GM19397 (cell line): Measurements from ENCODE around the gene TAS1R1.
A peak's percentile ranks its signal among the peaks of the same experiment; 100 is the strongest.
"Not testable (repeated sequence)": the region's sequence is repeated elsewhere in the genome, so short reads cannot be mapped to it uniquely, and the experiment has no call there.

ENCODE experiments used
- ATAC-seq: cut with Tn5 transposase; IDR thresholded peaks from one replicate; pipeline ENCODE4 v1.9.1; 2021; ENCODE audit warnings: mild to moderate bottlenecking, moderate library complexity; ENCODE audit not compliant: unreplicated experiment

The TAS1R1 gene

GRCh38 chr1:6588128-6588892 lies 33.2 kb downstream of the TAS1R1 start:
- ATAC-seq: no peak

GRCh38 chr1:6588893-6589520 lies 33.9 kb downstream of the TAS1R1 start:
- ATAC-seq: no peak

- ATAC-seq: no peak
Observed at GRCh38 chr1:6590046-6590445, 34.9 kb downstream of the TAS1R1 start.

GRCh38 chr1:6591222-6591621 lies 36.1 kb downstream of the TAS1R1 start:
- ATAC-seq: no peak

- no peak for ATAC-seq
Observed at GRCh38 chr1:6591644-6592043, 36.5 kb downstream of the TAS1R1 start.

GRCh38 chr1:6592441-6592840 lies 37.3 kb downstream of the TAS1R1 start:
- no peak for ATAC-seq

- no peak for ATAC-seq
Observed at GRCh38 chr1:6592865-6593593, 37.9 kb downstream of the TAS1R1 start.

GRCh38 chr1:6593810-6594209 lies 38.7 kb downstream of the TAS1R1 start:
- no peak for ATAC-seq

GRCh38 chr1:6594977-6595740 lies 40.1 kb downstream of the TAS1R1 start:
- ATAC-seq: no peak

GRCh38 chr1:6596351-6596750 lies 41.2 kb downstream of the TAS1R1 start:
- ATAC-seq: no peak

GRCh38 chr1:6596886-6597776 lies 42.0 kb downstream of the TAS1R1 start:
- ATAC-seq: no peak

- ATAC-seq: no peak
Observed at GRCh38 chr1:6597777-6598131, 42.6 kb downstream of the TAS1R1 start.

- no peak for ATAC-seq
Observed at GRCh38 chr1:6599141-6599975, 44.3 kb downstream of the TAS1R1 start.

- ATAC-seq: not testable (repeated sequence)
Observed at GRCh38 chr1:6599991-6600390, 44.9 kb downstream of the TAS1R1 start.

- ATAC-seq: no peak
Observed at GRCh38 chr1:6600410-6601048, 45.4 kb downstream of the TAS1R1 start.

- ATAC-seq: no peak
Observed at GRCh38 chr1:6601049-6601922, 46.2 kb downstream of the TAS1R1 start.

- peak; percentile 12 for ATAC-seq
Observed at GRCh38 chr1:6601923-6602668, 47.0 kb downstream of the TAS1R1 start.
